GM06990 (cell line): ENCODE results near the gene RBBP4.
"Not testable (repeated sequence)": the region's sequence is repeated elsewhere in the genome, so short reads cannot be mapped to it uniquely, and the experiment has no call there.

Experiments used
- DNase-seq: peaks from one replicate; pipeline ENCODE4 v3.0.0-alpha.2; 2011; ENCODE audit not compliant: insufficient read length; ENCODE audit errors: extremely low read depth
- H3K27me3 ChIP-seq: replicated peaks from 2 replicates; pipeline ENCODE4 v1.6.0; 2011; ENCODE audit warnings: low read length; ENCODE audit not compliant: control insufficient read depth, insufficient read depth
- H3K36me3 ChIP-seq: 2 replicates; pipeline ENCODE4 v1.5.1; 2011; ENCODE audit warnings: low read length; ENCODE audit not compliant: control insufficient read depth, insufficient read depth
- H3K4me3 ChIP-seq: replicated peaks from 2 replicates; pipeline ENCODE4 v1.5.1; 2011; ENCODE audit warnings: low read depth, mild to moderate bottlenecking, control low read depth, low read length
- CTCF ChIP-seq: IDR thresholded peaks from 2 replicates; pipeline ENCODE4 v1.5.1; 2011; ENCODE audit warnings: low read length, control low read depth, mild to moderate bottlenecking, inconsistent platforms; ENCODE audit not compliant: insufficient read depth, poor library complexity, severe bottlenecking

The RBBP4 gene

GRCh38 chr1:32622806-32623681 lies 28.0 kb upstream of the RBBP4 start:
- no peak for TF ChIP-seq CTCF

DNA sequence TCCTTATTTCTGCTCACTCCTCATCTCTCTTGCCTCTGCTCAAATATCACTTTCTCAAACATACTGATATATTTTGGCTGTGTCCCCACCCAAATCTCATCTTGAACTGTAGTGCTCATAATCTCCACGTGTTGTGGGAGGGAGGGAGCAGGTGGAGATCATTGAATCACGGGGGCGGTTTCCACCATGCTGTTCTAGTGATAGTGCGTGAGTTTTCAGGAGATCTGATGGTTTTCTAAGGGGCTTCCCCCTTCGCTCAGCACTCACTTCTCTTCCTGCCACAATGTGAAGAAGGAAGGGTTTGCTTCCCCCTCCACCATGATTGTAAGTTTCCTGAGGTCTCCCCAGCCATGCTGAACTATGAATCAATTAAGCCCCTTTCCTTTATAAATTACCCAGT lies 27.2 kb upstream of the RBBP4 start:
- Histone ChIP-seq H3K4me3 (no peak overlapping the region), H3K27me3 (no peaks in the 10 kb centered on the region), H3K36me3 (peaks cover 1% of the 10 kb centered on the region; the same call in 1 of the 2 replicates)
- TF ChIP-seq CTCF, result no peak
- no peak for DNase-seq

More at GRCh38 chr1:32622806-32623681, 28.0 kb upstream of the RBBP4 start:
- DNase-seq, result peak; percentile 32
- no peak overlapping the region for H3K4me3 ChIP-seq
- 0 out of 2 replicates have a peak, but pooled peaks cover 1% of the 10 kb centered on the region for H3K36me3 ChIP-seq
- no peaks in the 10 kb centered on the region for H3K27me3 ChIP-seq

DNA sequence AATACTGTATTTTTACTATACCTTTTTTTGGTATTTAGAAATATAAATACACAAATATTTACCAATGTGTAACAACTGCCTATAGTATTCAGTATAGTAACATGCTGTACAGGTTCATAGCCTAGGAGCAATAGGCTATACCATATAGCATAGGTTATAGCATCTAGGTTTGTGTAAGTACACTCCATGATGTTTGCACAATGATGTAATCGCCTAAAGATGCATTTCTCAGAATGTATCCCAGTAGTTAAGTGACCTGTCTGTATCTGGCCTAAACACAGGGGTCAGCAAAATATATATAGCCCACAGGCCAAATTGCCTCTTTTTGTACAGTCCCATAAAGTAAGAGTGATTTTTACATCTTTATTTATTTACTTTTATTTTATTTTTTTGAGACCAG lies 24.8 kb upstream of the RBBP4 start:
- Histone ChIP-seq H3K4me3 (no peak overlapping the region), H3K27me3 (no peaks in the 10 kb centered on the region), H3K36me3 (peaks cover 2% of the 10 kb centered on the region)
- no peak for DNase-seq
- no peak for TF ChIP-seq CTCF

- Histone ChIP-seq H3K27me3 (no peaks in the 10 kb centered on the region), H3K36me3 (peaks cover 2% of the 10 kb centered on the region), H3K4me3 (no peak overlapping the region)
- DNase-seq, result peak; percentile 69
- no peak for TF ChIP-seq CTCF
Measured at GRCh38 chr1:32627596-32628162, 23.3 kb upstream of the RBBP4 start.

- H3K4me3 ChIP-seq, DNase-seq, H3K36me3 ChIP-seq, H3K27me3 ChIP-seq: not testable (repeated sequence)
Measured at GRCh38 chr1:32630173-32630572, 20.8 kb upstream of the RBBP4 start.

GRCh38 chr1:32632829-32633228 lies 18.2 kb upstream of the RBBP4 start:
- no peak for DNase-seq
- TF ChIP-seq CTCF, result no peak
- Histone ChIP-seq H3K4me3 (no peak overlapping the region), H3K36me3 (peaks cover 2% of the 10 kb centered on the region), H3K27me3 (no peaks in the 10 kb centered on the region)
